CD8-positive, alpha-beta memory T cell (primary cell): ENCODE data around the gene HCAR3. TPM values are rescaled to one million over a fixed set of nuclear protein-coding genes. Genes with fewer than 3 reads are reported as not detected.

ENCODE experiments used
- polyA plus RNA-seq: library from polyadenylated mRNA; unstranded; fragments of 300-500 nt; fragmentation: Illumina TruSeq; gene quantifications from one replicate; pipeline ENCODE4 v1.2.3, GENCODE V29; 2021
- total RNA-seq, 2 experiments: library from RNA; stranded (reverse); gene quantifications; one replicate each; pipeline ENCODE4 v1.2.3, GENCODE V29; 2021

The HCAR3 gene
- total and polyA plus RNA-seq, 3 experiments from 2014 or later = not detected

Other genes with a start within 250 kb of the HCAR3 start
- 10 to 100 TPM; 32.1 to 33.7 TPM for gene ZCCHC8, start 215.9 kb downstream of the HCAR3 start, total RNA-seq
- 12.1 TPM for gene ZCCHC8, start 215.9 kb downstream of the HCAR3 start, polyA plus RNA-seq
- gene RSRC2, start 189.9 kb downstream of the HCAR3 start, total RNA-seq = 10 to 100 TPM; 84.3 to 87.1 TPM
- gene RSRC2, start 189.9 kb downstream of the HCAR3 start, polyA plus RNA-seq = 40.3 TPM
- gene KNTC1, start 189.6 kb downstream of the HCAR3 start, total RNA-seq = 10 to 100 TPM; 66.0 to 69.6 TPM
- 3.8 TPM for gene KNTC1, start 189.6 kb downstream of the HCAR3 start, polyA plus RNA-seq
- gene HCAR2, start 13.5 kb downstream of the HCAR3 start, total RNA-seq = not detected
- gene HCAR2, start 13.5 kb downstream of the HCAR3 start, polyA plus RNA-seq = not detected
- under 1 TPM; 0.13 to 0.16 TPM for gene HCAR1, start 14.0 kb upstream of the HCAR3 start, total RNA-seq
- gene HCAR1, start 14.0 kb upstream of the HCAR3 start, polyA plus RNA-seq = not detected
- 10 to 100 TPM; 78.8 to 79.3 TPM for gene DENR, start 36.0 kb upstream of the HCAR3 start, total RNA-seq
- gene DENR, start 36.0 kb upstream of the HCAR3 start, polyA plus RNA-seq = 68.7 TPM
- gene CCDC62, start 57.8 kb upstream of the HCAR3 start, total RNA-seq = under 1 TPM; 0.35 to 0.53 TPM
- gene CCDC62, start 57.8 kb upstream of the HCAR3 start, polyA plus RNA-seq = 0.41 TPM
- 10 to 100 TPM; 23.8 to 27.2 TPM for gene HIP1R, start 118.6 kb upstream of the HCAR3 start, total RNA-seq
- gene HIP1R, start 118.6 kb upstream of the HCAR3 start, polyA plus RNA-seq = 12.5 TPM
- gene VPS37B, start 179.3 kb upstream of the HCAR3 start, total RNA-seq = 10 to 100 TPM; 19.3 to 19.9 TPM
- 30.6 TPM for gene VPS37B, start 179.3 kb upstream of the HCAR3 start, polyA plus RNA-seq
- 1 to 10 TPM; 3.7 to 3.9 TPM for gene ABCB9, start 249.7 kb upstream of the HCAR3 start, total RNA-seq
- 0.99 TPM for gene ABCB9, start 249.7 kb upstream of the HCAR3 start, polyA plus RNA-seq